Upper lobe of left lung (tissue), 4 donors: ENCODE results near the gene DBNDD1.

Source experiments
- CTCF ChIP-seq, 6 experiments: fragments of 450-650 bp in 4 of 6; fragments of 200-600 bp in 2 of 6; sonication (generic) in 2 of 6; IDR thresholded peaks; one replicate each; pipeline ENCODE4 v1.5.1; 2016 to 2019; ENCODE audit warnings: antibody characterized with exemption in 6 of 6
- EP300 ChIP-seq, 4 donors: sonication (generic); formaldehyde crosslinking; IDR thresholded peaks; one replicate each; pipeline ENCODE4 v1.5.1; 2017; ENCODE audit warnings: antibody characterized with exemption in 4 of 4, control low read depth in 2 of 4
- POLR2A ChIP-seq, 4 donors: fragments of 450-650 bp; IDR thresholded peaks; one replicate each; pipeline ENCODE4 v1.5.1; 2016 to 2017; ENCODE audit warnings: antibody characterized with exemption in 4 of 4, mild to moderate bottlenecking in 2 of 4
- POLR2AphosphoS5 ChIP-seq, 2 donors: sonication (generic); formaldehyde crosslinking; IDR thresholded peaks; one replicate each; pipeline ENCODE4 v1.5.1; 2017; ENCODE audit warnings: antibody characterized with exemption in 2 of 2

GRCh38 chr16:89993971-89994370 lies 25.3 kb downstream of the DBNDD1 start:
- no peak for TF ChIP-seq POLR2A (IDR thresholded peaks at IDR 0.05)
- no peak for TF ChIP-seq POLR2AphosphoS5 (IDR thresholded peaks at IDR 0.05)
- TF ChIP-seq CTCF (IDR thresholded peaks at IDR 0.05) = no peak
- TF ChIP-seq EP300 (IDR thresholded peaks at IDR 0.05) = no peak
